GM12864 (cell line): ENCODE data around the gene IL16.
A peak's percentile ranks its signal among the peaks of the same experiment; 100 is the strongest.

Source experiments
- DNase-seq: peaks from one replicate; pipeline ENCODE4 v3.0.0-alpha.2; 2011; ENCODE audit warnings: low read depth
- H3K4me3 ChIP-seq: 2 replicates; pipeline ENCODE4 v1.5.1; 2011; ENCODE audit warnings: mild to moderate bottlenecking, low read depth, low read length, control low read depth
- TF ChIP-seq, protein P1 (sequence below): IDR thresholded peaks from 2 replicates; pipeline ENCODE4 v1.5.1; 2011; ENCODE audit warnings: low read depth, mild to moderate bottlenecking, moderate library complexity, low read length, control low read depth, inconsistent platforms; ENCODE audit errors: missing control alignments

Gene IL16

DNA sequence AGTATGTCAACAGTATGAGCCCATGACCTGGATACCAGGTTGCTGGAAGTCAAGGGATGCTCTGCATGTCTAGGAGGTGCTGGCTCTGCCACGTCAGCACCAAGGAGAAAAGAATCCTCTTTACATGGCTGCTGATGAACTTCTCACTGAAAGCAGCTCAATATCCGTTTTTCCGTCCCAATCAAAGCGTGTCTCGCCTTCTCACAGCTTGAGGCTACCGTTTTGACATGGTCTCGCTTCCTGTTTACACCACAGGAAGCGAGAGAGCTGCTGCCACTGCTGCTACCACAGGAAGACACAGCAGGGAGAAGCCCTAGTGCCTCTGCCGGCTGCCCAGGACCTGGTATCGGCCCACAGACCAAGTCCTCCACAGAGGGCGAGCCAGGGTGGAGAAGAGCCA lies 100.0 kb downstream of the IL16 start:
- H3K4me3 ChIP-seq = peak overlapping the region; percentile 68
- peak; percentile 92 for DNase-seq

DNA sequence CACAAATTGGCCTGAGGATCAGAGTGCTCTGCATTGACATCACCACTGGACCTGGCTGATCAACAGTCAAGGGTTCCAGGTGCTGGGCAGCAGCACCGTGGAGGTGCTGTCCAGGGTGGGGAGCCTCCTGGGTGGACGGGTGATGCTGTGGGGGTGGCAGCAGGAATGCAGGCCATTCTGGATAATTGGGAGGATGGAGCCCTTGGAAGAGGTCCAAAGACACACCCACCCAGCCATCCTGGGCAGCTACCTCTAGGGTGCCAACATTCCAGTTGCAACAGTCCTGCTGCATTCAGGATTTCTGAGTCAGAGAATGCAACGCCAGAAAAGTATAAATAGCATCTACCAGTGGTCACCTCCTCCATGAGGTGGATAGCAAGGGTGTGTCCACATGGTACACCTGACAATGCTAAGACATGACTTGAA lies 100.5 kb downstream of the IL16 start:
- TF ChIP-seq, protein P1, sequence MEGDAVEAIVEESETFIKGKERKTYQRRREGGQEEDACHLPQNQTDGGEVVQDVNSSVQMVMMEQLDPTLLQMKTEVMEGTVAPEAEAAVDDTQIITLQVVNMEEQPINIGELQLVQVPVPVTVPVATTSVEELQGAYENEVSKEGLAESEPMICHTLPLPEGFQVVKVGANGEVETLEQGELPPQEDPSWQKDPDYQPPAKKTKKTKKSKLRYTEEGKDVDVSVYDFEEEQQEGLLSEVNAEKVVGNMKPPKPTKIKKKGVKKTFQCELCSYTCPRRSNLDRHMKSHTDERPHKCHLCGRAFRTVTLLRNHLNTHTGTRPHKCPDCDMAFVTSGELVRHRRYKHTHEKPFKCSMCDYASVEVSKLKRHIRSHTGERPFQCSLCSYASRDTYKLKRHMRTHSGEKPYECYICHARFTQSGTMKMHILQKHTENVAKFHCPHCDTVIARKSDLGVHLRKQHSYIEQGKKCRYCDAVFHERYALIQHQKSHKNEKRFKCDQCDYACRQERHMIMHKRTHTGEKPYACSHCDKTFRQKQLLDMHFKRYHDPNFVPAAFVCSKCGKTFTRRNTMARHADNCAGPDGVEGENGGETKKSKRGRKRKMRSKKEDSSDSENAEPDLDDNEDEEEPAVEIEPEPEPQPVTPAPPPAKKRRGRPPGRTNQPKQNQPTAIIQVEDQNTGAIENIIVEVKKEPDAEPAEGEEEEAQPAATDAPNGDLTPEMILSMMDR = no peak
- no peak for DNase-seq
- peak overlapping the region; percentile 68 for H3K4me3 ChIP-seq

More for the DNA sequence above, 100.0 kb downstream of the IL16 start:
- TF ChIP-seq, protein P1 = no peak

DNA sequence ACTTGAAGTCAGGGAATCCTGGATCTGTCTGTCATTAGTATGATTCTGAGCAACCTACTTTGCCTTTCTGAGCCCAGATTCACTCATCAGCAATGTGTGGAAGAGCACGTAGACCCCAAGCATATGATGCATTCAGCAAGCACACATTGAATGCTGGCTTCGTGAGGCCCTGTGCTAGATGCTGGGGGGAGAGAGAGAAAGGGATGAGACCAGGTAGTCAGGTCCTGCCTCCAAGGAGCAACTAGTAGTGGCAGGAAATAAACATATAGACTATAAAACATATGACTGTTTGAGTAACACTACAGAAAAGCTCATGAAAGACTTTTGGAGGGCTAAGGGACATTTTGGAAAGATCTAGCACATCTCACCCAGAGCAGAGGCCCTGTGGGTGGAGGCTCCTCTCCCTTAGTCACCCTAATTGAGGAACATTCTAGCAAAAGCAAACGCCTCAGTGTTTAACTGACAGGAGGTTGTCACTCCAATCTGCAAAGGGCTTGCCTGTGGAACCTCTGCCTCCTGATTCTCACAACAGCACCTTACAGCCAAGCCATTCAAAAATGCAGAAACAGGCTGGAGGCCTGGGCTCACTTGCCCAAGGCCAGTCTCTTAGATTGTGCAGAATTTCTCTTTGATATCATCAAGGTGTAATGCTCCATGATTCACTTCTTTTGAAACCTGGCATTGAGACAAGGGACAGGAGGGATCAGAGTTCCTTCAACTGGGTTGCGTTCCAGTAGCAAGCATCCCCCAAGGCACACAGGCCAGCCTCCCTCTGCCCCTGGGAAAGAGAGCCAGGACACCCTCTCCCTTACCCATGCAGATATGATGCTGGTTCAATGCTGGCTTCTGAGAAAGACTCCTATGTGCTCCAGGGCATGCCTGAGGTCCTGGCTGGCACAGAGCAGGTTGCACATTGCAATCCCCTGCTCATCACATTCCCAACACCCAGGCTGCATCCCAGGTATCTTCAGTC lies 101.2 kb downstream of the IL16 start:
- DNase-seq = no peak

DNA sequence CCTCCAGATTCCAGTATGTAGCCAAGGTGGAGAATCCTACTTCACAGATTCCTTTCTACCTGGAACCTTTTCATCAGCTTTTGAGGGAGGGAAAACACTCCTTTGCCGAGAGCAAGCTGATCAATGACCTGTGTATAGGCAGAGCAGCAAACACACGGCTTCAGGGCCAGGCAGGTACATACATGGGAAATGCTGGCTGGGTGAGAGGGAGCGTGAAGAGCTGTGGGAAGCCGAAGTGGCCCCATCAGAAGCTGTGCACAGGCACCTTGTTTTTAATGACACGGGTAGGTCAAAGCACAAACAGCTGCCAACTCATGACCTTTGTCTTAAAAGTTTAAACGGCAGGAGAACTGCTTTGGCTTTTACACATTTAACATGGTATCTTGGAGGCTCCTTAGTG lies 101.9 kb downstream of the IL16 start:
- H3K4me3 ChIP-seq = peak overlapping the region; percentile 68
- TF ChIP-seq, protein P1 = no peak
- no peak for DNase-seq

More for the DNA sequence above, 101.2 kb downstream of the IL16 start:
- H3K4me3 ChIP-seq = peak overlapping the region; percentile 68
- TF ChIP-seq, protein P1 = no peak

DNA sequence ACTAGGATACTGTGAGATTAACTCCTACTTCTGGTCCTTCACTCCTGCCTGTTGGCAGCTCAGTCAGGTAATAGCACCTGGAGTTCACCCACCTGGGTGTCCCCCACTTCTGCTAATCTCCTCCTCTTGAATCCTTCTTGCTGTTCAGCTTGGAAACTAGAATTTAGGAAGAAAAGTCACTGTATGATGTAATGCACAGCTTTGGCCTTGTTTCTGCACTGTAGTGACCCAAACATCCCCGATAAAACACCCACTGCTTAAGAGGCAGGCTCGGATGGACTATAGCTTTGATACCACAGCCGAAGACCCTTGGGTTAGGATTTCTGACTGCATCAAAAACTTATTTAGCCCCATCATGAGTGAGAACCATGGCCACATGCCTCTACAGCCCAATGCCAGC lies 102.5 kb downstream of the IL16 start:
- H3K4me3 ChIP-seq = peak overlapping the region; percentile 68
- TF ChIP-seq, protein P1 = no peak
- no peak for DNase-seq

DNA sequence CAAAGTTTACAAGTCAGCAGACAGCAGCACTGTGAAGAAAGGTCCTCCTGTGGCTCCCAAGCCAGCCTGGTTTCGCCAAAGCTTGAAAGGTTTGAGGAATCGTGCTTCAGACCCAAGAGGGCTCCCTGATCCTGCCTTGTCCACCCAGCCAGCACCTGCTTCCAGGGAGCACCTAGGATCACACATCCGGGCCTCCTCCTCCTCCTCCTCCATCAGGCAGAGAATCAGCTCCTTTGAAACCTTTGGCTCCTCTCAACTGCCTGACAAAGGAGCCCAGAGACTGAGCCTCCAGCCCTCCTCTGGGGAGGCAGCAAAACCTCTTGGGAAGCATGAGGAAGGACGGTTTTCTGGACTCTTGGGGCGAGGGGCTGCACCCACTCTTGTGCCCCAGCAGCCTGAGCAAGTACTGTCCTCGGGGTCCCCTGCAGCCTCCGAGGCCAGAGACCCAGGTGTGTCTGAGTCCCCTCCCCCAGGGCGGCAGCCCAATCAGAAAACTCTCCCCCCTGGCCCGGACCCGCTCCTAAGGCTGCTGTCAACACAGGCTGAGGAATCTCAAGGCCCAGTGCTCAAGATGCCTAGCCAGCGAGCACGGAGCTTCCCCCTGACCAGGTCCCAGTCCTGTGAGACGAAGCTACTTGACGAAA lies 103.1 kb downstream of the IL16 start:
- no peak for DNase-seq
- TF ChIP-seq, protein P1 = no peak
- H3K4me3 ChIP-seq = peak overlapping the region; percentile 68
